ENCODE results near the gene ARHGAP18. TPM values are rescaled to one million over a fixed set of nuclear protein-coding genes. Genes with fewer than 3 reads are reported as not detected.

Gene ARHGAP18
- total RNA-seq, 1 donor from 2014 or later: 60.8 TPM

DNA sequence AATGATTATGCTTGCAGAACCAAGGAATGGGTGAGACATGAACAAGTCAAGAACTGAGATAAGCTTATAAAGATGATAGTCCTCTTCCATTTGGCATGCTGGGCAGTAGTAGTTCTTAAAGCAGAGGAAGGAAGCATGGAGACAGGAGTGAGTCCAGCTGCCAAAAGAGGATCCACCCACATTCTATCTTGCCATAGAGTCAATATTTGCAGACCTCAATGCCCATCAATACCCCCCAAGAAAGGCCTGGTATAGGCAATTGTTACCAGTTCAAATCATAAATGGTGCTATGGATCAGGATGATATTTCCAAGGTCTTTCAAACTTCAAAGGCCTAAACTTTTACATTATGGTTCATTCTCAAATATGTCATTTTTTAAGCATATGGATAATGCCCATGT is 4.8 kb downstream of the ARHGAP18 start:
- Histone ChIP-seq H3K9me3 (no peaks in the 10 kb centered on the region), H3K4me3 (no peak overlapping the region), H3K36me3 (no peaks in the 10 kb centered on the region), H3K27me3 (no peaks in the 10 kb centered on the region), H3K27ac (no peak overlapping the region), H3K4me1 (peaks cover 16% of the 10 kb centered on the region)
- intact Hi-C loops (cut with DNase I): no loop called here
- DNase-seq: no peak
- ATAC-seq: no peak
- TF ChIP-seq, protein P1, sequence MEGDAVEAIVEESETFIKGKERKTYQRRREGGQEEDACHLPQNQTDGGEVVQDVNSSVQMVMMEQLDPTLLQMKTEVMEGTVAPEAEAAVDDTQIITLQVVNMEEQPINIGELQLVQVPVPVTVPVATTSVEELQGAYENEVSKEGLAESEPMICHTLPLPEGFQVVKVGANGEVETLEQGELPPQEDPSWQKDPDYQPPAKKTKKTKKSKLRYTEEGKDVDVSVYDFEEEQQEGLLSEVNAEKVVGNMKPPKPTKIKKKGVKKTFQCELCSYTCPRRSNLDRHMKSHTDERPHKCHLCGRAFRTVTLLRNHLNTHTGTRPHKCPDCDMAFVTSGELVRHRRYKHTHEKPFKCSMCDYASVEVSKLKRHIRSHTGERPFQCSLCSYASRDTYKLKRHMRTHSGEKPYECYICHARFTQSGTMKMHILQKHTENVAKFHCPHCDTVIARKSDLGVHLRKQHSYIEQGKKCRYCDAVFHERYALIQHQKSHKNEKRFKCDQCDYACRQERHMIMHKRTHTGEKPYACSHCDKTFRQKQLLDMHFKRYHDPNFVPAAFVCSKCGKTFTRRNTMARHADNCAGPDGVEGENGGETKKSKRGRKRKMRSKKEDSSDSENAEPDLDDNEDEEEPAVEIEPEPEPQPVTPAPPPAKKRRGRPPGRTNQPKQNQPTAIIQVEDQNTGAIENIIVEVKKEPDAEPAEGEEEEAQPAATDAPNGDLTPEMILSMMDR (IDR thresholded peaks at IDR 0.05): no peak

DNA sequence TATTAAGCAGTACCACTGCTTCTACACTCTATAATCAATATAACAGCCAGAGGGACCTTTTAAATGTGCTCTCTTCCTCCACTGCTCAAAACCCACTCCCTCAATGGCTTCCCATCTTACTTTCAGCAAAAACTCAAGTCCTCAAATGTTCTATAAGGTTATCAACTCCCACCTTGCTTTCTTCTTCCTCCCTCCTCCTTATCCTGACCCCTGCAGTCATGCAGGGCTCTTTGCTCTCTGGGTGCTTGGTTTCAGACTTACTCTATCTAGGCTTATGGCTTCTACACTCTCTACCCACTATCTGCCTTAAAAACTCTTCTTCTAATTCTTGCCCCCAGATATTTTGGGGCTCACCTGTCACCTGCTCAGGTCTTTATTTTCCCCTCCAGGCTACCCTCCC is 5.3 kb downstream of the ARHGAP18 start:
- Histone ChIP-seq H3K4me3 (no peak overlapping the region), H3K36me3 (no peaks in the 10 kb centered on the region), H3K27me3 (no peaks in the 10 kb centered on the region), H3K27ac (no peak overlapping the region), H3K4me1 (peaks cover 19% of the 10 kb centered on the region), H3K9me3 (no peaks in the 10 kb centered on the region)
- TF ChIP-seq, protein P1 (IDR thresholded peaks at IDR 0.05): no peak
- no peak for ATAC-seq
- intact Hi-C loops (cut with DNase I): no loop called here
- DNase-seq: no peak

DNA sequence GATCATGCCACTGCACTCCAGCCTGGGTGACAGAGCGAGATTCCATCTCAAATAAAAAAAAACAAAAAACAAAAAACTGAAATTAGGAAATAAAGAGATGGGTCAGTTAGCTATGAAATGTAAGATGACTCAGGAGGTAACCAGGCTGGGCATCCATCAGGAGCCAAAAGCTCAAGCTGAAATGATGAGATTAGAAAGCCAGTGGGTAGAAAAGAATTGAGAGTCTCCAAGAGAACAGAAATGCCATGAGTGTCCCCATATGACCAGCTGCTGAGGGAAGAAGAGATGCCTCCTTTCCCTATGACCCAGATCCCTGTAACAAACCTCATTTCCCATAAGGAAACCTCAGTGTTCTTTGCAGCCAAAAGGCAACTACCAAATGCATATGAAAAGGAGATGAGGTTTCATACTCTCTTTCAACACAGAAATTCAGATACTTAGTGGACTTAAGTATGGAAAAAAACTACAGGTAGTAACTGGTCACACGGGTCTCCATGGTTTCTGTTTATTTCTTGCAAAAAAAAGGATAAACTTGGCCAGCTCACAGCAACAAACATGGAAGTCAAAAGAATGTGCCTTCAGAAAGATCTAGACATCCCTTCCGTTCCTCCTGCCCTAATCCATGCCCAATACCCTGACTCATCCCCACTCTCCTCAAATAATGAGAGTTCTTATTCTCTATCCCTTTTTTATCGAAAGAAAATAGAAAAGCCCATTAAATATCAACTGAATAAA is 8.1 kb downstream of the ARHGAP18 start:
- Histone ChIP-seq H3K9me3 (no peaks in the 10 kb centered on the region), H3K27me3 (no peaks in the 10 kb centered on the region), H3K4me1 (peaks cover 23% of the 10 kb centered on the region), H3K27ac (no peak overlapping the region), H3K36me3 (no peaks in the 10 kb centered on the region), H3K4me3 (no peak overlapping the region)
- intact Hi-C loops (cut with DNase I): no loop called here
- TF ChIP-seq, protein P1 (IDR thresholded peaks at IDR 0.05): no peak
- ATAC-seq: no peak
- no peak for DNase-seq

DNA sequence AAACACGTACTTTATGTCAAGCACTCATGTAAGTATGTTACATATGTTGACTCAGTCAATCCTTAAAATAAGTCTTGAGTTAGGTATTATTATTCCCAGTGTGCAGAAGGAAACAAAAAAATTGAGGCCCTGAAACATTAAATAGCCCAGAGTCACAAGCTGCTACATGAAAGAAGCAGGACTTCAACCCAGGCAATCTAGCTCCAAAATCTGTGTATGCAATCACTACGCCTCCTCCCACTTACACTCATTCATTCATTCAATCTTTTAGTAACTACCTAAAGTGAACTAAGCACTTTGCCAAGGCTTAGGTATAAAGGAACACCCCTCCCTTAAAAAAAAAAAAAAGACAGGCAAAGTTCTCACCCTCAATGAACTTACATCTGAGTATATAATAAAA is 9.3 kb downstream of the ARHGAP18 start:
- no peaks in the 10 kb centered on the region for H3K9me3 ChIP-seq
- H3K36me3 ChIP-seq: no peaks in the 10 kb centered on the region
- no peak for DNase-seq
- intact Hi-C loops (cut with DNase I): no loop called here
- H3K27me3 ChIP-seq: no peaks in the 10 kb centered on the region
- H3K4me3 ChIP-seq: no peak overlapping the region
- H3K27ac ChIP-seq: no peak overlapping the region
- H3K4me1 ChIP-seq: peaks cover 35% of the 10 kb centered on the region
- ATAC-seq: no peak
- TF ChIP-seq, protein P1 (IDR thresholded peaks at IDR 0.05): no peak

DNA sequence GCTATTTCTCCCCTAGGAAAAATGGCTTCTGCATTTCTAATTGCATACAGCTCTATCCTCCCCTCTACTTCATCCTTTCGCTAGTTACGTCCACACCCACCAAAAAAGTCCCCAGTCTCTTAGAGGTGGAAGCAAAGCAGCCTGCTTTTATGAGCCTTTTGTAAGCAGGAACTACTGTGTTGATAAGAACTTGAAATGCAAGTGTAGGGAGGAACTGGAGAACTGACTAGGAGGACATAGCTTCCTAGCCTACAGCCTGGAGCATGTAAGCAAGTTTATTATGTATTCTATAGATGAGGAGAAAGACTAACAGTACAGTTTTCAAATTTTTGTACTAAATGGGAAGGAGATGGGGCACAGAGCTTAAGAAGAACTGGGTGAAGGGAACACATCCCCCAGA is 10.3 kb downstream of the ARHGAP18 start:
- no peak for DNase-seq
- intact Hi-C loops (cut with DNase I): no loop called here
- H3K4me1 ChIP-seq: peaks cover 40% of the 10 kb centered on the region

More for the DNA sequence above, 10.3 kb downstream of the ARHGAP18 start:
- no peak overlapping the region for H3K4me3 ChIP-seq
- no peaks in the 10 kb centered on the region for H3K36me3 ChIP-seq
- H3K27ac ChIP-seq: no peak overlapping the region
- TF ChIP-seq, protein P1 (IDR thresholded peaks at IDR 0.05): no peak
- H3K9me3 ChIP-seq: no peaks in the 10 kb centered on the region
- peak; percentile 72 for ATAC-seq
- no peaks in the 10 kb centered on the region for H3K27me3 ChIP-seq
